DOHH2 (cell line): ENCODE measurements around the gene RHOT2.
A peak's percentile ranks its signal among the peaks of the same experiment; 100 is the strongest.
"Not testable (repeated sequence)": the region's sequence is repeated elsewhere in the genome, so short reads cannot be mapped to it uniquely, and the experiment has no call there.

Source experiments
- H3F3A ChIP-seq: fragments of 200-600 bp; sonication (generic), shearing (Covaris generic); 2 replicates; pipeline ENCODE4 v1.6.0; 2016; ENCODE audit warnings: antibody characterized with exemption, mild to moderate bottlenecking; ENCODE audit not compliant: control insufficient read depth, insufficient read depth
- H3K27ac ChIP-seq: fragments of 200-600 bp; sonication (generic); 2 replicates; pipeline ENCODE4 v1.5.1; 2014; ENCODE audit warnings: low read depth, mild to moderate bottlenecking, low read length, moderate library complexity
- H3K27me3 ChIP-seq: fragments of 200-600 bp; sonication (generic); 2 replicates; pipeline ENCODE4 v1.6.1; 2014; ENCODE audit warnings: mild to moderate bottlenecking, low read length, mixed read lengths; ENCODE audit not compliant: control insufficient read depth
- H3K36me3 ChIP-seq: fragments of 200-600 bp; sonication (generic); 2 replicates; pipeline ENCODE4 v1.6.1; 2014; ENCODE audit warnings: mild to moderate bottlenecking, low read length, moderate library complexity, mixed read lengths; ENCODE audit not compliant: control insufficient read depth
- H3K4me1 ChIP-seq: fragments of 200-600 bp; sonication (generic); 2 replicates; pipeline ENCODE4 v1.6.1; 2014; ENCODE audit warnings: mild to moderate bottlenecking, low read length, mixed read lengths; ENCODE audit not compliant: control insufficient read depth
- H3K4me2 ChIP-seq: fragments of 200-600 bp; sonication (generic); 2 replicates; pipeline ENCODE4 v1.6.0; 2014; ENCODE audit warnings: mild to moderate bottlenecking, low read length, moderate library complexity
- H3K4me3 ChIP-seq: fragments of 200-600 bp; sonication (generic); 2 replicates; pipeline ENCODE4 v1.5.1; 2014; ENCODE audit warnings: mild to moderate bottlenecking, low read length, mixed read lengths
- H3K79me2 ChIP-seq: fragments of 200-600 bp; sonication (generic); 2 replicates; pipeline ENCODE4 v1.6.1; 2014; ENCODE audit warnings: mild to moderate bottlenecking, low read length, mixed read lengths; ENCODE audit not compliant: control insufficient read depth
- H3K9me2 ChIP-seq: fragments of 200-600 bp; sonication (generic); replicated peaks from 2 replicates; pipeline ENCODE4 v1.6.1; 2014; ENCODE audit warnings: mild to moderate bottlenecking, low read length, mixed read lengths; ENCODE audit not compliant: control insufficient read depth
- H3K9me3 ChIP-seq: fragments of 200-600 bp; sonication (generic); 2 replicates; pipeline ENCODE4 v1.6.1; 2014; ENCODE audit warnings: antibody characterized with exemption, low read length, mixed read lengths; ENCODE audit not compliant: control insufficient read depth, insufficient read depth
- H4K20me1 ChIP-seq: fragments of 200-600 bp; sonication (generic); 2 replicates; pipeline ENCODE4 v1.6.0; 2014; ENCODE audit warnings: low read depth, mild to moderate bottlenecking, antibody characterized with exemption, low read length, moderate library complexity; ENCODE audit not compliant: control insufficient read depth, insufficient read depth
- EZH2phosphoT487 ChIP-seq: fragments of 200-600 bp; sonication (generic); IDR thresholded peaks from 2 replicates; pipeline ENCODE4 v1.6.1; 2017; ENCODE audit warnings: borderline replicate concordance, mild to moderate bottlenecking, antibody characterized with exemption, low read length, moderate library complexity, mixed read lengths
- TF ChIP-seq, protein P1 (sequence below): fragments of 200-600 bp; sonication (generic); IDR thresholded peaks from one replicate; pipeline ENCODE4 v1.5.1; 2014; ENCODE audit warnings: antibody characterized with exemption, mild to moderate bottlenecking, low read depth, low read length; ENCODE audit not compliant: poor library complexity, severe bottlenecking

Gene RHOT2

DNA sequence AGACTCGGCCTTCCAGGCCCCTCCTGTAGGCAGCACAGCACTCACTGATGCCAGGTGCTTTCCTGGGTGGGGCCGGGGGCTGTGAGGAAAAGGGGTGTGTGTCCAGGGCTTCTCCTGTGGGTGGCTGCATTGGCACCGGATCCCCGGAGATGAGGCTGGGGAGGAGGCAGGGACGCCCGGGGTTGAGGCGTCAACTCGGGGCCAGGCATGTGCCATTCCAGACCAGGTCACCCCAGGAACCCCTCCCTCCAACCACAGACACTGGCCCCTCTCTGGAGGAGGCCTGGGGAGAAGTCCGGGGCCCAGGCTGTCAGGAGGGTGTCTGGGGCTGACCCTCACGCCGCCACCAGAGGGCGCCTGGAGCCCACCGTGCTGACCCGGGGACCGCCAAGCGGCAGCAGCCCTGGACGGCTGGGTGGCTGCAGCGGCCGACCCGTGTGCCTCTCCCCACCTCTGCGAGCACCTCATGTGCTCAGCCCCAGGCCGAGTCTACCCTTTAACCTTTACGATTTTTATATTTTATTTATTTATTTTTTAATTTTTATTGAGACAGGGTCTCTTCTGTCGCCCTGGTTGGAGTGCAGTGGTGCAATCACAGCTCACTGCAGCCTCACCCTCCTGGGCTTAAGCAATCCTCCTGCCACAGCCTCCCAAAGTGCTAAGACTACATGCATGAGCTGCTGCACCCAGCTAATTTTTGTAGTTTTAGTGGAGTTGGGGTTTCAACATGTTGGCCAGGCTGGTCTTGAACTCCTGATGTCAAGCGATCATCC lies 43.8 kb downstream of the RHOT2 start:
- Histone ChIP-seq H3K27ac (no peak overlapping the region), H4K20me1 (peaks cover 8% of the 10 kb centered on the region; the same call in 1 of the 2 replicates), H3K4me1 (peaks cover 24% of the 10 kb centered on the region)

DNA sequence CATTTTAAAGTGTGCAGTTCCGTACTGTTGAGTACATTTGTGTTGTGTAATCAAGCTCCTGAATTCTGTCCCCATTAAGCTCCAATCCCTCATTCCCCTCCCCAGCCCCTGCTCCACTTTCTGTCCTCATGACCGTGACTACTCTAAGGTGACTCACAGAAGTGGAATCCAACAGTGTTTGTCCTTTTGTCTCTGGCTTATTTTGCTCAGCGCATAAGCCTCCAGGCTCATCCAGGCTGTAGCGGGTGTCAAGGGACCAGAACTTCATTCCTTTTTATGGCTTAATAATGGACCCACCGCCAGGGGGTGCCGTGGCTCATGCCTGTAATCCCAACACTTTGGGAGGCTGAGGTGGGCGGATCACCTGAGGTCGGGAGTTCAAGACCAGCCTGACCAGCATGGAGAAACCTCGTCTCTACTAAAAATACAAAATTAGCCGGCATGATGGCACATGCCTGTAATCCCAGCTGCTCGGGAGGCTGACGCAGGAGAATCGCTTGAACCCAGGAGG lies 44.9 kb downstream of the RHOT2 start:
- not testable (repeated sequence) for H3K27ac ChIP-seq

More for the DNA sequence above, 43.8 kb downstream of the RHOT2 start:
- Histone ChIP-seq H3K4me2 (no peak overlapping the region), H3K9me3 (no peaks in the 10 kb centered on the region), H3K27me3 (peaks cover 46% of the 10 kb centered on the region), H3F3A (0 out of 2 replicates have a peak, but pooled peaks cover 2% of the 10 kb centered on the region), H3K36me3 (no peaks in the 10 kb centered on the region), H3K4me3 (no peak overlapping the region), H3K79me2 (0 out of 2 replicates have a peak, but pooled peaks cover 2% of the 10 kb centered on the region), H3K9me2 (no peaks in the 10 kb centered on the region)
- no peak for TF ChIP-seq EZH2phosphoT487
- TF ChIP-seq, protein P1, sequence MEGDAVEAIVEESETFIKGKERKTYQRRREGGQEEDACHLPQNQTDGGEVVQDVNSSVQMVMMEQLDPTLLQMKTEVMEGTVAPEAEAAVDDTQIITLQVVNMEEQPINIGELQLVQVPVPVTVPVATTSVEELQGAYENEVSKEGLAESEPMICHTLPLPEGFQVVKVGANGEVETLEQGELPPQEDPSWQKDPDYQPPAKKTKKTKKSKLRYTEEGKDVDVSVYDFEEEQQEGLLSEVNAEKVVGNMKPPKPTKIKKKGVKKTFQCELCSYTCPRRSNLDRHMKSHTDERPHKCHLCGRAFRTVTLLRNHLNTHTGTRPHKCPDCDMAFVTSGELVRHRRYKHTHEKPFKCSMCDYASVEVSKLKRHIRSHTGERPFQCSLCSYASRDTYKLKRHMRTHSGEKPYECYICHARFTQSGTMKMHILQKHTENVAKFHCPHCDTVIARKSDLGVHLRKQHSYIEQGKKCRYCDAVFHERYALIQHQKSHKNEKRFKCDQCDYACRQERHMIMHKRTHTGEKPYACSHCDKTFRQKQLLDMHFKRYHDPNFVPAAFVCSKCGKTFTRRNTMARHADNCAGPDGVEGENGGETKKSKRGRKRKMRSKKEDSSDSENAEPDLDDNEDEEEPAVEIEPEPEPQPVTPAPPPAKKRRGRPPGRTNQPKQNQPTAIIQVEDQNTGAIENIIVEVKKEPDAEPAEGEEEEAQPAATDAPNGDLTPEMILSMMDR, result peak; percentile 85

DNA sequence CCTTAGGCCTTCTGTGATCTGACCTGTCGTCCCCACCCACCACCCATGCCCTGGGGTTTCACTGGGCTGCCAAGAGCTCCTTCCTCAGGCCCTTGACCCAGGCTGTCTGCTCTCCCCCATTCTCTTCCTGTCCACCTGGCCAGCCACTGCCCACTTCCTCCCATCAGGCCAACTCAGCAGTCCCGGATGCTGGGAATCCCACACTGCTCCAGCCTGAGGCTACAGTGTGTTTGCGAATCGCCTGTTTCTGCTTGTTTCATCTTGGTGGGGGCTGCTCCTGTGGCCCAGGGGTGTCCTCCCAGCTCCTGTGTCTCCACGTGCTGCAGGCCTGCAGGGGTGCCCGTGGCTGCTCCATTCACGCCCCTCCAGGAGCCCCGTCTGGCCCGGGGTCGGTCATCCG lies 46.1 kb downstream of the RHOT2 start:
- Histone ChIP-seq H3K9me3 (no peaks in the 10 kb centered on the region), H3K36me3 (no peaks in the 10 kb centered on the region), H3F3A (0 out of 2 replicates have a peak, but pooled peaks cover 2% of the 10 kb centered on the region), H3K4me3 (no peak overlapping the region; the same call in 1 of the 2 replicates), H3K27me3 (peaks cover 36% of the 10 kb centered on the region), H3K4me2 (no peak overlapping the region), H3K27ac (no peak overlapping the region), H3K79me2 (0 out of 2 replicates have a peak, but pooled peaks cover 2% of the 10 kb centered on the region), H3K4me1 (peaks cover 28% of the 10 kb centered on the region), H4K20me1 (peaks cover 8% of the 10 kb centered on the region; the same call in 1 of the 2 replicates), H3K9me2 (no peaks in the 10 kb centered on the region)
- TF ChIP-seq, protein P1, result no peak
- no peak for TF ChIP-seq EZH2phosphoT487

More for the DNA sequence above, 44.9 kb downstream of the RHOT2 start:
- peaks cover 40% of the 10 kb centered on the region for H3K27me3 ChIP-seq
- TF ChIP-seq, protein P1, result peak; percentile 50
- peaks cover 24% of the 10 kb centered on the region for H3K4me1 ChIP-seq
- not testable (repeated sequence) for H3K36me3 ChIP-seq, H3K4me3 ChIP-seq, H3K9me3 ChIP-seq, H4K20me1 ChIP-seq, H3K4me2 ChIP-seq, H3K79me2 ChIP-seq, H3K9me2 ChIP-seq, H3F3A ChIP-seq
